ENCODE measurements around the gene CORO2A.

Gene CORO2A

DNA sequence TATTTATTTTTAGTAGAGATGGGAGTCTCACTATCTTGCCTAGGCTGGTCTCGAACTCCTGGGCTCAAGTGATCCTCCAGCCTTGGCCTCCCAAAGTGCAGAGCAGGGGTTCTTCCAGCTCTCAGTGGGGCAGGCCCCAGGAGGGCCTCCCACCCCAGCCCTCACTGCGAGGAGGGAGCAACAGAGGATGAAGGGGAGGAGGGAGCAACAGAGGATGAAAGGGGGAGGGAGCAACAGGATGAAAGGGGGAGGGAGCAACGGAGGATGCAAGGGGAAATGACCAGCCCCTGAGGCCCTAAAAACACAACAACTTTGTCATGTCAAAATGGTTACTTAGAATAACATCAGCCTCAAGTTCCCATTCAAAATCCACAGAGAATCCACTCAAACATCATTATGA is 83.4 kb downstream of the CORO2A start:
- no peak overlapping the region for H3K23ac ChIP-seq (ENCODE audit: low read length in 2 of 2)
- no peak overlapping the region for H4K91ac ChIP-seq (ENCODE audit: low read length)
- no peak overlapping the region for H3K9ac ChIP-seq (ENCODE audit: low read length)
- H3K36me3 ChIP-seq (ENCODE audit: control insufficient read depth in 1 of 2, insufficient read depth in 2 of 2, low read depth in 1 of 2, low read length in 2 of 2), result no peaks in the 10 kb centered on the region
- H3K27me3 ChIP-seq (ENCODE audit: control insufficient read depth in 1 of 2, insufficient read depth in 1 of 2, low read length in 2 of 2), result no peaks in the 10 kb centered on the region
- no peaks in the 10 kb centered on the region for H3K79me1 ChIP-seq (replicated peaks; ENCODE audit: low read length, poor library complexity, severe bottlenecking)
- no peak overlapping the region for H2BK5ac ChIP-seq (ENCODE audit: low read depth, low read length, poor library complexity, severe bottlenecking)
- H4K8ac ChIP-seq (ENCODE audit: low read length), result no peak overlapping the region
- H3K9me3 ChIP-seq (ENCODE audit: control insufficient read depth, low read length), result no peaks in the 10 kb centered on the region
- H3K4me2 ChIP-seq (ENCODE audit: low read length, poor library complexity, severe bottlenecking), result no peak overlapping the region
- no peak overlapping the region for H2BK15ac ChIP-seq (ENCODE audit: low read depth, poor library complexity, severe bottlenecking)
- no peak overlapping the region for H3K27ac ChIP-seq (ENCODE audit: low read length, poor library complexity, severe bottlenecking)
- no peak overlapping the region for H3K4me3 ChIP-seq (ENCODE audit: insufficient read depth in 1 of 2, low read depth in 1 of 2, low read length in 2 of 2)
- H3K14ac ChIP-seq (ENCODE audit: low read length in 2 of 2), result no peak overlapping the region
- H3K4me1 ChIP-seq (ENCODE audit: control insufficient read depth, insufficient read depth, low read depth, low read length), result no peaks in the 10 kb centered on the region
- no peak overlapping the region for H2BK120ac ChIP-seq (ENCODE audit: low read depth, low read length)
- H2BK12ac ChIP-seq (ENCODE audit: low read length in 2 of 2), result no peak overlapping the region
- no peak overlapping the region for H3K18ac ChIP-seq (ENCODE audit: low read depth in 1 of 2, low read length in 2 of 2)
- H2AK5ac ChIP-seq (ENCODE audit: low read length, severe bottlenecking), result no peak overlapping the region
- no peak overlapping the region for H3K4ac ChIP-seq (ENCODE audit: low read depth in 1 of 2, low read length in 2 of 2)
- no peak overlapping the region for H2AFZ ChIP-seq (ENCODE audit: low read depth, low read length)
- 97% methylated on average over 2 of the region's 3 CpGs for WGBS
- DNase-seq, result no peak

DNA sequence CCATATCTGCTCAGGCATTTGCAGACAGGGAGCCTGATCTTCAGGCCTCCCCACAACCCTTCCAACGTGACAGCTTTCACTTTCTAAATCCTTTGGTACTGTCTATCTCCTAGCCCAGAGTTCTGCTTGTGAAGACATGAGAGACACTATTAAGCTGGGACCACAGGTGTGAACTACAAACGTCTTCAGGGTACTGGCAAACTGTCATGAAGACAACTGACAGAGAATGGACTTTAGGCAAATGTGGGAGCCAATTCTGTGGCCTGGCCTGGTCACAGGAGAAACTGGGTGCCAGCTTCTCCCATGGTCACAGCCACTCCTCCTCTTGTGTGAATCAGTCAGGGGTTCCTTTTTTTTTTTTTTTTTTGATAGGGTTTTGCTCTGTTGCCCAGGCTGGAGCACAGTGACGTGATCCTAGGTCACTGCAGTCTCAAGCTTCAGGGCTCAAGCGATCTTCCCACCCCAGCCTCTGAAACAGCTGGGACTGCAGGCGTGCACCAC is 83.9 kb downstream of the CORO2A start:
- Histone ChIP-seq H3K4me2 (ENCODE audit: low read length, poor library complexity, severe bottlenecking) (no peak overlapping the region), H3K4me1 (ENCODE audit: control insufficient read depth, insufficient read depth, low read depth, low read length) (no peaks in the 10 kb centered on the region), H4K8ac (ENCODE audit: low read length) (no peak overlapping the region), H3K9ac (ENCODE audit: low read length) (no peak overlapping the region), H2BK120ac (ENCODE audit: low read depth, low read length) (no peak overlapping the region), H2BK12ac (ENCODE audit: low read length in 2 of 2) (no peak overlapping the region), H3K9me3 (ENCODE audit: control insufficient read depth, low read length) (no peaks in the 10 kb centered on the region), H3K4me3 (ENCODE audit: insufficient read depth in 1 of 2, low read depth in 1 of 2, low read length in 2 of 2) (no peak overlapping the region), H3K4ac (ENCODE audit: low read depth in 1 of 2, low read length in 2 of 2) (no peak overlapping the region), H3K14ac (ENCODE audit: low read length in 2 of 2) (no peak overlapping the region), H3K23ac (ENCODE audit: low read length in 2 of 2) (no peak overlapping the region), H2AFZ (ENCODE audit: low read depth, low read length) (no peak overlapping the region), H2BK15ac (ENCODE audit: low read depth, poor library complexity, severe bottlenecking) (no peak overlapping the region), H3K27me3 (ENCODE audit: control insufficient read depth in 1 of 2, insufficient read depth in 1 of 2, low read length in 2 of 2) (no peaks in the 10 kb centered on the region), H3K36me3 (ENCODE audit: control insufficient read depth in 1 of 2, insufficient read depth in 2 of 2, low read depth in 1 of 2, low read length in 2 of 2) (no peaks in the 10 kb centered on the region), H3K27ac (ENCODE audit: low read length, poor library complexity, severe bottlenecking) (no peak overlapping the region), H4K91ac (ENCODE audit: low read length) (no peak overlapping the region), H2AK5ac (ENCODE audit: low read length, severe bottlenecking) (no peak overlapping the region), H3K79me1 (replicated peaks; ENCODE audit: low read length, poor library complexity, severe bottlenecking) (no peaks in the 10 kb centered on the region), H3K18ac (ENCODE audit: low read depth in 1 of 2, low read length in 2 of 2) (no peak overlapping the region), H2BK5ac (ENCODE audit: low read depth, low read length, poor library complexity, severe bottlenecking) (no peak overlapping the region)
- 82% methylated on average over 2 of the region's 5 CpGs for WGBS
- DNase-seq, result no peak

DNA sequence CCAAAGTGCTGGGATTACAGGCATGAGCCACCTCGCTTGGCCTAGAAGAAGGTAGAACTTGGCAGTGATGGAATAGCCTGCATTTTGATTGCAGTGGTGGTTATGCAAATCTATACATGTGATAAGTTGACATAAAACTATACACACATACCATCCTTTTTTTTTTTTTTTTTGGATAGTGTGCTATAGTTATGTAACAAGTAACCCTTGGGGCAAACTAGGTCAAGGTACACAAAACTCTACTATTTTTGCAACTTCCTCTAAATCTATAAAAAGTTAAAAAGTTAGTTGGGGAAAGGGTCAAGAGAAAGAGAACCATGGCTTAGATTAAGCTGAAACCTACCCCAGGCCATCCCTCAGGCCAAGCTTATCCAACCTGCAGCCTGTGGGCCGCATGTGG is 84.5 kb downstream of the CORO2A start:
- Histone ChIP-seq H3K18ac (ENCODE audit: low read depth in 1 of 2, low read length in 2 of 2) (no peak overlapping the region), H3K14ac (ENCODE audit: low read length in 2 of 2) (no peak overlapping the region), H3K79me1 (replicated peaks; ENCODE audit: low read length, poor library complexity, severe bottlenecking) (no peaks in the 10 kb centered on the region), H2AK5ac (ENCODE audit: low read length, severe bottlenecking) (no peak overlapping the region), H3K4me1 (ENCODE audit: control insufficient read depth, insufficient read depth, low read depth, low read length) (no peaks in the 10 kb centered on the region), H2BK5ac (ENCODE audit: low read depth, low read length, poor library complexity, severe bottlenecking) (no peak overlapping the region), H3K27ac (ENCODE audit: low read length, poor library complexity, severe bottlenecking) (no peak overlapping the region), H2AFZ (ENCODE audit: low read depth, low read length) (no peak overlapping the region), H3K9ac (ENCODE audit: low read length) (no peak overlapping the region), H2BK12ac (ENCODE audit: low read length in 2 of 2) (no peak overlapping the region), H3K4me3 (ENCODE audit: insufficient read depth in 1 of 2, low read depth in 1 of 2, low read length in 2 of 2) (no peak overlapping the region), H3K9me3 (ENCODE audit: control insufficient read depth, low read length) (no peaks in the 10 kb centered on the region), H3K23ac (ENCODE audit: low read length in 2 of 2) (no peak overlapping the region), H4K91ac (ENCODE audit: low read length) (no peak overlapping the region), H4K8ac (ENCODE audit: low read length) (no peak overlapping the region), H3K27me3 (ENCODE audit: control insufficient read depth in 1 of 2, insufficient read depth in 1 of 2, low read length in 2 of 2) (no peaks in the 10 kb centered on the region), H3K4ac (ENCODE audit: low read depth in 1 of 2, low read length in 2 of 2) (no peak overlapping the region), H3K36me3 (ENCODE audit: control insufficient read depth in 1 of 2, insufficient read depth in 2 of 2, low read depth in 1 of 2, low read length in 2 of 2) (no peaks in the 10 kb centered on the region), H3K4me2 (ENCODE audit: low read length, poor library complexity, severe bottlenecking) (no peak overlapping the region), H2BK120ac (ENCODE audit: low read depth, low read length) (no peak overlapping the region), H2BK15ac (ENCODE audit: low read depth, poor library complexity, severe bottlenecking) (no peak overlapping the region)
- DNase-seq, result no peak
- WGBS, result 100% methylated on average over 1 of the region's 2 CpGs

DNA sequence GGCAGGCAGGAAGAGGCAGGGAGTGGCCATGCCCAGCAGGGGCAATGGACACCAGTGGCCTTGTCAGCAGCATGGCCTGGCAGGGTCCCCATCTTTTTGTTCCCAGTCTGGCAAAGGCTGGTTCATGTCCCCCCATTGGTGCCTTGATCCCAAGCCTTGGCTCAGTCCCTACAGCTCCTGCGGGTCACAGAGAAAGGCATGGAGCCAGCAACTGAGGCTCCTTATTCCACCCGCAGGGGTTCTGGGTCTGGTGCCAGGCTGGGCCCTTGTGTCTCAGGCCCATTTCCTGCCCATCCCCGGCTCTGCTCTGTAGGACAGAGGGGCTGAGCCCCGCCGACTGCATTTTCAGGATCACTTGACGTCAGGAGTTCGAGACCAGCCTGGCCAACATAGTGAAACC is 87.4 kb downstream of the CORO2A start:
- Histone ChIP-seq H4K91ac (ENCODE audit: low read length) (no peak overlapping the region), H2AFZ (ENCODE audit: low read depth, low read length) (no peak overlapping the region), H3K4ac (ENCODE audit: low read depth in 1 of 2, low read length in 2 of 2) (no peak overlapping the region), H3K27me3 (ENCODE audit: control insufficient read depth in 1 of 2, insufficient read depth in 1 of 2, low read length in 2 of 2) (no peaks in the 10 kb centered on the region), H2AK5ac (ENCODE audit: low read length, severe bottlenecking) (no peak overlapping the region), H3K9me3 (ENCODE audit: control insufficient read depth, low read length) (no peaks in the 10 kb centered on the region), H3K4me2 (ENCODE audit: low read length, poor library complexity, severe bottlenecking) (no peak overlapping the region), H3K79me1 (replicated peaks; ENCODE audit: low read length, poor library complexity, severe bottlenecking) (no peaks in the 10 kb centered on the region), H3K18ac (ENCODE audit: low read depth in 1 of 2, low read length in 2 of 2) (no peak overlapping the region), H3K4me3 (ENCODE audit: insufficient read depth in 1 of 2, low read depth in 1 of 2, low read length in 2 of 2) (no peak overlapping the region), H3K9ac (ENCODE audit: low read length) (no peak overlapping the region), H3K14ac (ENCODE audit: low read length in 2 of 2) (no peak overlapping the region), H2BK120ac (ENCODE audit: low read depth, low read length) (no peak overlapping the region), H4K8ac (ENCODE audit: low read length) (no peak overlapping the region), H2BK5ac (ENCODE audit: low read depth, low read length, poor library complexity, severe bottlenecking) (no peak overlapping the region), H2BK15ac (ENCODE audit: low read depth, poor library complexity, severe bottlenecking) (no peak overlapping the region), H3K4me1 (ENCODE audit: control insufficient read depth, insufficient read depth, low read depth, low read length) (no peaks in the 10 kb centered on the region), H3K36me3 (ENCODE audit: control insufficient read depth in 1 of 2, insufficient read depth in 2 of 2, low read depth in 1 of 2, low read length in 2 of 2) (no peaks in the 10 kb centered on the region), H3K23ac (ENCODE audit: low read length in 2 of 2) (no peak overlapping the region), H3K27ac (ENCODE audit: low read length, poor library complexity, severe bottlenecking) (no peak overlapping the region), H2BK12ac (ENCODE audit: low read length in 2 of 2) (no peak overlapping the region)
- 95% methylated on average over 7 of the region's 7 CpGs for WGBS
- DNase-seq, result no peak

All from mesenchymal stem cell (in vitro differentiated cells and primary cell).